ENCODE measurements around the gene FUT7. TPM values are rescaled to one million over a fixed set of nuclear protein-coding genes. Genes with fewer than 3 reads are reported as not detected.
"Not testable (repeated sequence)": the region's sequence is repeated elsewhere in the genome, so short reads cannot be mapped to it uniquely, and the experiment has no call there.

FUT7 gene
- total and polyA plus RNA-seq, 9 of the 15 experiments (the other 6 are each of a cell fraction or from before 2014, with no cell fraction given) = not detected

GRCh38 chr9:137004285-137004684, 27.6 kb downstream of the FUT7 start (continued):
- TF ChIP-seq TRIM24 (IDR thresholded peaks at IDR 0.05) = peak; percentile 26 to 39; a peak in 1 of 4 replicates
- TF ChIP-seq CXXC5 (CRISPR knock-in tag; IDR thresholded peaks at IDR 0.05) = 0 out of 2 replicates have a peak, but pooled peaks have one; percentile 37
- peak; percentile 33 to 69; a peak in 3 of 4 replicates for TF ChIP-seq RAD21 (CRISPR knock-in tag; conservative IDR thresholded peaks at IDR 0.05 in 1 of 2, IDR thresholded peaks at IDR 0.05 in 1 of 2)
- TF ChIP-seq CTCF (IDR thresholded peaks at IDR 0.05 in 2 of 3, conservative IDR thresholded peaks at IDR 0.05 in 1 of 3; ENCODE audit: insufficient read depth in 2 of 3, low read depth in 1 of 3, low read length in 3 of 3) = peak; percentile 30 to 41 (median 40); a peak in 4 of 6 replicates
- peak; percentile 77 for TF ChIP-seq ETV1 (tag; conservative IDR thresholded peaks at IDR 0.05; ENCODE audit: low read depth)
- TF ChIP-seq CBX5 (IDR thresholded peaks at IDR 0.05; ENCODE audit: borderline replicate concordance, low read depth) = peak; percentile 68; the same call in 1 of the 2 replicates
- peak; percentile 53; the same call in 1 of the 2 replicates for TF ChIP-seq CREM (IDR thresholded peaks at IDR 0.05; ENCODE audit: low read depth)
- TF ChIP-seq REST (IDR thresholded peaks at IDR 0.05; ENCODE audit: borderline replicate concordance) = peak; percentile 53; the same call in 1 of the 2 replicates
- TF ChIP-seq REST (CRISPR knock-in tag; IDR thresholded peaks at IDR 0.05; ENCODE audit: low read depth) = not testable (repeated sequence)
- TF ChIP-seq L3MBTL2 (IDR thresholded peaks at IDR 0.05) = peak; percentile 58
